ENCODE measurements around the gene OR4K15.

OR4K15 gene

DNA sequence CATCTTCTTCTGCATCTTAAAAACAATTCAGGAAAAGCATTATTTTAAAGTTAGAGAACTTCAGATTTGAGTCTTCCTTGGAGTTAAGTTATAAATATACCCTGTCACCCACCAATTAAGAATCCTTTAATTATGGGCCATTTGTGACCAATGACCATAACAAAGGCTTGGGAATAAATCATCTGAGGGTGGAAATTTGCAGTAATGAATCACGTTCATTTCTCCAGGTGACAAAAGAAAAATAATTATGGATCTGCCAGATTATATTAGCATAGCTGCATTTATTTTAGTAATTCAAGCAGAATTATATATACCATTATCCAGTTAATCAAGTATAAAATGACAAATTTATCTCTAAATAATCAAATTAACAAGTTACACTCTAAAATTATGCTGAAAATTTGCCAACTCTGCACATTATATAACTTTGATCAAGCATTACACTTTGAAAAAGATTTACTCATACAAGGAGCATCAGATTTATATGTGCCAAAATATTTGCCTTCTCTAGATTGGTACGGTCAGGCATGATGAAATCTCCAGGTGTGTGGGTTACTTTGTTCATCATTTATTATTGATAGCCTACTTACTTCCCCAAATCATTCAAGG lies 44.0 kb downstream of the OR4K15 start, which contains the start of gene OR4K14:
OR4K14 (minus strand) TSS at position 51 of the 609 bp plus-strand sequence. CDS start 4,114 bp downstream, outside the sequence.
- no peaks in the 10 kb centered on the region for H3K27me3 ChIP-seq (ENCODE audit: control insufficient read depth, insufficient read depth, low read length)
- H3K4me1 ChIP-seq (ENCODE audit: control insufficient read depth, insufficient read depth, low read length): no peaks in the 10 kb centered on the region
- H3K9ac ChIP-seq (ENCODE audit: low read depth, low read length): no peak within 1 kb of the TSS
- no peaks in the 10 kb centered on the region for H3K36me3 ChIP-seq (ENCODE audit: insufficient read depth, low read length)
- H3K4me3 ChIP-seq (ENCODE audit: low read length): no peak within 1 kb of the TSS
- H3K4me2 ChIP-seq (ENCODE audit: low read length): no peak within 1 kb of the TSS
- peaks cover 4% of the 10 kb centered on the region for H3K9me3 ChIP-seq (replicated peaks; ENCODE audit: low read length)
